ENCODE measurements around the gene ABCA2. TPM values are rescaled to one million over a fixed set of nuclear protein-coding genes. Genes with fewer than 3 reads are reported as not detected.

ABCA2 gene
- polyA plus RNA-seq, 1 of the 3 experiments (the other 2 are of a cell fraction): 34.7 TPM

GRCh38 chr9:136979769-136980587 lies 48.1 kb downstream of the ABCA2 start:
- ChIA-PET CTCF (interaction anchor here (1.4 to 3.6 kb wide), 2 partner anchors 49 to 55 kb away, joined by 4 to 14 read pairs; partner anchors contain the start of gene ABCA2), POLR2A (no interaction called here)
- WGBS (ENCODE audit: low lambda C conversion rate): 89% methylated on average over 5 of the region's 26 CpGs

More at GRCh38 chr9:136979769-136980587, 48.1 kb downstream of the ABCA2 start:
- TF ChIP-seq FOSL2 (IDR thresholded peaks at IDR 0.05; ENCODE audit: borderline replicate concordance, low read depth): no peak
- TF ChIP-seq NFIC (IDR thresholded peaks at IDR 0.05; ENCODE audit: borderline replicate concordance): no peak
- TF ChIP-seq FOXJ3 (CRISPR knock-in tag; IDR thresholded peaks at IDR 0.05): no peak
- TF ChIP-seq IRF3 (IDR thresholded peaks at IDR 0.05; ENCODE audit: low read depth, low read length): no peak
- TF ChIP-seq USF1 (IDR thresholded peaks at IDR 0.05; ENCODE audit: borderline replicate concordance, low read depth): no peak
- no peak for TF ChIP-seq REST (IDR thresholded peaks at IDR 0.05; ENCODE audit: low read depth, low read length)
- no peak for TF ChIP-seq GATA2 (CRISPR knock-in tag; IDR thresholded peaks at IDR 0.05)
- no peak for TF ChIP-seq NRF1 (IDR thresholded peaks at IDR 0.05; ENCODE audit: low read depth, low read length)
- TF ChIP-seq TAF1 (IDR thresholded peaks at IDR 0.05; ENCODE audit: borderline replicate concordance, low read depth, low read length): no peak
- no peak for TF ChIP-seq JUND (IDR thresholded peaks at IDR 0.05)
- TF ChIP-seq EZH2phosphoT487 (IDR thresholded peaks at IDR 0.05; ENCODE audit: borderline replicate concordance, low read depth): no peak
- TF ChIP-seq RCOR1 (IDR thresholded peaks at IDR 0.05; ENCODE audit: low read length): no peak
- Histone ChIP-seq H3K4me1 (ENCODE audit: control insufficient read depth in 1 of 2, insufficient read depth in 2 of 2, low read depth in 1 of 2, low read length in 1 of 2) (peaks cover 0 to 27% of the 10 kb centered on the region in 2 experiments; a peak in 1 of 4 replicates), H3K79me2 (ENCODE audit: insufficient read depth) (no peaks in the 10 kb centered on the region), H3K9ac (no peak overlapping the region), H3K9me3 (no peaks in the 10 kb centered on the region), H3K9me2 (no peaks in the 10 kb centered on the region), H3K27ac (ENCODE audit: low read depth in 2 of 2, low read length in 1 of 2) (no peak overlapping the region), H3K36me3 (replicated peaks in 1 of 2; ENCODE audit: control insufficient read depth in 1 of 2, insufficient read depth in 2 of 2, low read length in 1 of 2) (no peaks in the 10 kb centered on the region), H2AFZ (ENCODE audit: low read depth) (no peak overlapping the region), H3K27me3 (ENCODE audit: insufficient read depth) (no peaks in the 10 kb centered on the region), H3K4me2 (no peak overlapping the region), H4K20me1 (ENCODE audit: insufficient read depth) (no peaks in the 10 kb centered on the region), H3F3A (replicated peaks; ENCODE audit: insufficient read depth) (peaks cover 4% of the 10 kb centered on the region), H3K4me3 (ENCODE audit: low read depth in 2 of 2, low read length in 1 of 2) (no peak overlapping the region)
- no peak for DNase-seq

Measured in SK-N-SH (cell line).